H4 (cell line): ENCODE data around the gene ELSPBP1. TPM values are rescaled to one million over a fixed set of nuclear protein-coding genes. Genes with fewer than 3 reads are reported as not detected.
A peak's percentile ranks its signal among the peaks of the same experiment; 100 is the strongest.
"Not testable (repeated sequence)": the region's sequence is repeated elsewhere in the genome, so short reads cannot be mapped to it uniquely, and the experiment has no call there.

Experiments
- DNase-seq: peaks from one replicate; pipeline ENCODE4 v3.0.0-alpha.2; 2015; ENCODE audit warnings: low spot score
- total RNA-seq: library from RNA; depleted of rRNA; stranded (reverse); fragments of >200 nt; shearing (Covaris generic); gene quantifications from 2 replicates; pipeline ENCODE4 v1.2.3, GENCODE V29; 2014; rRNA removed

ELSPBP1 gene
- total RNA-seq, 1 experiment from 2014 or later, result 0.08 TPM

- no peak for DNase-seq
These were observed 47.6 kb downstream of the ELSPBP1 start for GRCh38 chr19:48041877-48042580.

- no peak for DNase-seq
These were observed 49.3 kb downstream of the ELSPBP1 start, which contains the start of gene CABP5 for GRCh38 chr19:48043675-48044258. Gene CABP5, minus strand, starts transcription at chr19:48044079. Its CDS starts 157 bp downstream, at chr19:48043922.

GRCh38 chr19:48044561-48044960 is 50.1 kb downstream of the ELSPBP1 start:
- no peak for DNase-seq

- peak; percentile 23 for DNase-seq
These were observed 57.1 kb downstream of the ELSPBP1 start for GRCh38 chr19:48051335-48052033.

- no peak for DNase-seq
These were observed 58.6 kb downstream of the ELSPBP1 start for GRCh38 chr19:48053076-48053475.

- DNase-seq, result peak; percentile 24
These were observed 59.4 kb downstream of the ELSPBP1 start for GRCh38 chr19:48053856-48054255.

- DNase-seq, result no peak
These were observed 64.9 kb downstream of the ELSPBP1 start for GRCh38 chr19:48059331-48059730.

GRCh38 chr19:48060381-48060780 is 65.9 kb downstream of the ELSPBP1 start:
- no peak for DNase-seq

- no peak for DNase-seq
These were observed 67.2 kb downstream of the ELSPBP1 start for GRCh38 chr19:48061401-48062344.

GRCh38 chr19:48064509-48064908 is 70.1 kb downstream of the ELSPBP1 start:
- DNase-seq, result no peak

GRCh38 chr19:48069435-48069834 is 75.0 kb downstream of the ELSPBP1 start:
- no peak for DNase-seq

GRCh38 chr19:48070177-48070769 is 75.8 kb downstream of the ELSPBP1 start:
- not testable (repeated sequence) for DNase-seq

Other genes starting within 250 kb of the ELSPBP1 start
- gene NOP53, start 249.1 kb upstream of the ELSPBP1 start, total RNA-seq, result 52.2 and 67.8 TPM in 2 replicates
- gene SELENOW, start 215.9 kb upstream of the ELSPBP1 start, total RNA-seq, result 373 and 500 TPM in 2 replicates
- gene TPRX1, start 190.1 kb upstream of the ELSPBP1 start, total RNA-seq, result not detected in 2 replicates
- not detected in 2 replicates for gene CRX, start 172.7 kb upstream of the ELSPBP1 start, total RNA-seq
- gene TPRX2, start 135.4 kb upstream of the ELSPBP1 start, total RNA-seq, result not detected in 2 replicates
- gene SULT2A1, start 108.3 kb upstream of the ELSPBP1 start, total RNA-seq, result not detected in 2 replicates
- not detected in 2 replicates for gene BSPH1, start 2.5 kb upstream of the ELSPBP1 start, total RNA-seq
- gene CABP5, start 49.4 kb downstream of the ELSPBP1 start, total RNA-seq, result 0.47 TPM in 1 of 2 replicates, not detected in the other
- gene PLA2G4C, start 116.2 kb downstream of the ELSPBP1 start, total RNA-seq, result 2.8 and 3.0 TPM in 2 replicates
- 58.5 and 65.5 TPM in 2 replicates for gene LIG1, start 175.7 kb downstream of the ELSPBP1 start, total RNA-seq
- 0.54 and 0.84 TPM in 2 replicates for gene ZSWIM9, start 176.0 kb downstream of the ELSPBP1 start, total RNA-seq